ENCODE results near the gene PITPNB.
A peak's percentile ranks its signal among the peaks of the same experiment; 100 is the strongest.

The PITPNB gene

DNA sequence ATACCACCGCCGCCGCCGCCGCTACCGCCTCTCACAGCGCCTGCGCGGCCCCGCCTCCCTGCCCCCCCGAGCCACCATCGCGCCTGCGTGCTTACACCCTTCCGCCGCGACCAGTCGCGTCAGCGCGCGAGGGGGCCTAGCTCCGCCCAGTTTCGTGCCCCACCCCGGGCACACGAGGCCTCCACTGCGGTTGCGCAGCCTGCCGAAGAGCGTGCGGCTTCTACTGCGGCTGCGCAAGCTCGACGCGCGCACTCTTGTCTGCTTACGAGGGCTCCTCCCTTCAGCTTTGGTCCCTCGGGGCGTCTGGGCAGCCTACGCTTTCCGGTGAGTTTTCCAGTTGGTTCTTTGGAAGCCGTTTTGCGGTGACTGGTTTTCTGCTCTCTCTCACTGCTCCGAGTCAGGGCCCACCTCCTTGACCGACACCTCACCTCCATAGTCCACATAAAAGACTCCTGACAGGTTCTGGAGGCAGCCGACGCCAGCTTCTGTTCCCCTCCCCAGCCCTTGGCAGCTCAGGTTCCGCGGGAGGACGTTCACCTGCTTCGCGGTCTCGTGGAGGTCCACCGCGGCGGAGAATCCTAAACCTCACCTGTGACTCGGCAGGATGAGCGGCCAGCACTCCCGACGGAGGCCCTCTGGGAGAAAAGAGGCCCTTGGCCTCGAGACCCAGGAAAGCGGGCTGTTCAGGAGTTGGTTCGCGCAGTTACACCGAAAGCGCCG lies at the start of gene PITPNB:
TSS of gene PITPNB (minus strand) at position 35 of the 720 bp plus-strand sequence. CDS start 65 bp downstream, outside the sequence.
- DNase-seq: peak; percentile 98

DNA sequence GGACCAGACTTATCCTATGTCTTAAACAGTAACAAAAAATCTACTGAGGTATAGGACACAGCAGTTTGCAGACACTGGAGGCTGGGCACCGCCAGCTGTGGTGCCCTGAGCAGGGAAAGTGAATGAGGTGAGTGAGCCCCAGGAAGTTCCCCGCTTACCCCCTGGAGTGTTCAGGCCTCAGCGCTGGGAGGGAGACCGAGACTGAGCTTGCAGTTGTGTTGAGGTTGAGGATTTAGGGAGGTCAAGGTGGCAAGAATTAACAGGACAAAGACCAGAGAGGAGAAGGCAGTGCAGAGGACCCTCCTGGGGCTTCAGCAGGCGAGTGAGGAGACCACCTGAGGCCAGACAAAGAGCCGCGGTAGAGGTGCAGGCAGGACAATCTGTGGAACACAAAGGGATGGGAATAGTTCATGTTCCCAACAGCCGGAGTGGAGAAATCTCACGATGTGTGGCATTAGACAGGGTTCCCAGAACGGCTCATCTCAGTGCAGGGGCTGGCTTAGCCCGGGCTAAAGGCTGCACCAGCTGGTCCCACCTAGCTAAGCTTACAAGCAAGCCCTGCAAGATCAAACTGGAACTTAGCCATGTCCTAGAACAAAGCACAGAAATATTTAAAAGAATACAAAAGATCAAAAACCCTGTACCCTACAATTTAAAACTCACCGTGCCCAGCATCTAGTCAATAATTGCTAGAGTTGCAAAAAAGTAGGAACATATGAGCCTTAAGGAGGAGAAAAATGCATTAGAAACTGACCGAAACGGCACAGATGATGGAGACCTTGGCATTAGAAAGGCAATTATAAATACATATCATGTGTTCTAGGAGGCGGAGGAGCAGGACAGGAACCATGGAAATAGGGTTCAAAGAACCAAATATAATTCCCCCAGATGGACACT lies 47.4 kb upstream of the PITPNB start:
- no peak for DNase-seq

DNA sequence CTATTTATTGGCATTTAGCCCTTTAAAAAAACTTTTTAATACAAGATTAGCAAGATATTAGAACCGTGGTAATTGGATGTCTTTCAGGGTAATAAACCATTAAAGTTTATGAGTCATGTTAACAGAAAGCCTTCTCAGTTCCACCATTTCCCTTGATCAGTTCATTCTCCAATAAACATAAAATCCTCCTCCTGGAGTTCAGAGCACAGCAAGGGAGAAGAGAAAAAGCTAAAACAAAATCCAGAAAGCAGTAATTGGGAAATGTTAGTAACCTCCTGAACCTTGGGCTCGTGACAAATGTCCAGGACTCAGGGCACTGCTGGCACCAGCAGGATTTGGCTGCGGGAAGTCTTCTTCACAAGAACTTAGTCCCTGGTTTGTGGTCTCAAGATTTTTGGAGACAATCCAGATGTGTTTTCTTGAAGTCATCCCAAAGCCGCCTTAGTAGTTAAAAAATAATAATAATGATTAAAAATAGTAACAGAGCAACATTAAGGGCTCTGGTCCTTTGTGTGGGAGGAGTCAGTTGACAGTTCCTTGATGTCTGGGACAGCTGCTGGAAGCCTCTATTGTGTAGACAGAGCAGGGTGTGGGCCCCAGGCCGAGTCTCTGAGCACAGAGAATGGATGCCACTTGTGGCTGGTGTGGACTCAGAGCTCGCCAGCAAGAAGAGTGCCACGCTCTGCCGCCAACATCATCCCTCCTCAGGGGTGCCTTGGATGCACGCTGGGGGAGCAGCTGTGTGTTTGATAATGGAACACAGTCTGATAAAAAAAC lies 43.4 kb upstream of the PITPNB start:
- peak; percentile 22 for DNase-seq

DNA sequence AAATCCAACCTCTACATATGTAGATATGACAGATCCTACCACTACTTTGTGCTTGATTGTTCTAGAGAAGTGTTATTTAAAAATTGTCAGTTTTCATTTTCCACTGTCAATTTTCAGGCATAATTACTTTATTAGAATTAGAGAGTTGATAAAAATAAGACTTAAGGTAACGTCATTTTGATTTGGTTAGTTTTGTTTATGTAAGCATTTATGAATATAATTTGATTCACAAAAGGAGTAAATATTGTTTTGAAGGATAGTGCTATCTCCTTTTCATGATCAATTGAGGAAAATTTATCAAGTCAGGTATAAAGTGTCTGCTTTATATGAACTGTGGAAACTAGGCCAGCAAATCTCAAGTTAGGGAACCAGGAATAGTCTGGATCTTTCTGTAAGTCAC lies 42.6 kb upstream of the PITPNB start:
- DNase-seq: no peak

DNA sequence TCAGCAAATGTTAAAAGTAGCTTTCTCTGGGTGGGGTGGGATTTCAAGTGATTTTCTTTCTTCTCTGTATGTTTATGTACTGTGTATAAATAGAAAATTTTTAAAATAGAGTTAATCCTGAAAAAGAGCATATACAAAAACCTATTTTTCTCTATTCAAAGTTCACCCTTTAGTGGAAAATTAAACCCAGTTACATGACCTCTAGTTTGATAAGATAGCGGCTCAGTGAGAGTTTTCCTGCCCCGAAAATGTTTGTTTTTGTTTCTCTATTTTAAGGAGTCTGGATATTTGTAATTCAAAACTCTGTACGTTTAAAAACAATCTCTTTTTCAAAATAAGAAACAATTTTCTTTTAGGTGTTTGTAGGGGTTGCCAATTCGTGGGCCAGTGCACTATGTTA lies 42.1 kb upstream of the PITPNB start:
- DNase-seq: no peak

DNA sequence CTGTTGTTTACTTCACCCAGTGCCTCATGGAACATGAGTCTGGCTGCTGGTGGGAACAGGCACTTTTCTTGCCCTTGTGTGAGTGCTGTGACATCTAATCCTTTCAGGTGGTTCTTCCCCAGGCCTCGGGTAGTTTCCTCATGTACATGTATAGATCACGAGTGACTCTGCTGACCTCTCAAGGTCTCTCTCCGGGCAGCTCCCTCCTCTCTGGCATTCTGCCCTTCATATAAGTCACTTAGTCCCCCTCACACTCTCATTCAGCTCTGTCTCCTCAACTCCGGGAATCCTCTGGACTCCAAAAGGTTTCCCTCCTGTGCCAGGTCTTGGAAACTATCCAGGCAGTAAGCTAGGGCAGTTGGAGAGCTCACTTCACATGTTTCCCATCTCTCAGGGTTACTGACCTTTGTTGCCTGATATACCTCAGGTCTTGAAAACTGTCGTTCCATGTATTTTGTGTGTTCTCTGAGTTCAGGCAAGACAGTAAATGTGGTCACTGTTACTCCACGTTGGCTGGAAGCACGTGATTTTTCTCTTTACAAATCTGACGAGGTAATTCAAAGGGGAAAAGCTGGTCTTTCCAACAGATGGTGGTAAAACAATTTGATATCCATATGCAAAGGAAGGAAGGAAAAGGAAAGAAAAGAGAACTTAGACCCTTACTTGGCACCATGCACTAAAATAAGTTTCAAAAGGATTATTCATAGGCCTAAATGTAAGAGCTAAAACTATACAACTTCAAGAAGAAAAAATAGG lies 40.5 kb upstream of the PITPNB start:
- no peak for DNase-seq

DNA sequence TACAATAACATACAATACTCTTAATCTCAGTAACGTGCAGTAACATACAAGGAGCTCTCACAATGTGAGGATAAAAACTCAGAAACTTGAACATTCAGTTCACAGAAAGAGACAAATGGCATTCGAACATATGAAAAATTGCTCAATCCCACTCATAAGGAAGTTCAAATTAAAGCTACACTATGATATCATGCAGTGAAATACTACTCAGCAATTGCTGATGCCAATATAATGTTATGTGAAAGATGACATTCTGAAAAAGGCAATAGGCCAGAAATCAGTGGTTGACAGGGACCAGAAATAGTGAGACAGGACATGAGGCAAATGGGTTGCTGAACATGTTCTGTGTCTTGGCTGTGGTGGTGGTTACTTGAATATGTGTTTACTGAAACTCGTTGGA lies 33.7 kb upstream of the PITPNB start:
- DNase-seq: peak; percentile 30

DNA sequence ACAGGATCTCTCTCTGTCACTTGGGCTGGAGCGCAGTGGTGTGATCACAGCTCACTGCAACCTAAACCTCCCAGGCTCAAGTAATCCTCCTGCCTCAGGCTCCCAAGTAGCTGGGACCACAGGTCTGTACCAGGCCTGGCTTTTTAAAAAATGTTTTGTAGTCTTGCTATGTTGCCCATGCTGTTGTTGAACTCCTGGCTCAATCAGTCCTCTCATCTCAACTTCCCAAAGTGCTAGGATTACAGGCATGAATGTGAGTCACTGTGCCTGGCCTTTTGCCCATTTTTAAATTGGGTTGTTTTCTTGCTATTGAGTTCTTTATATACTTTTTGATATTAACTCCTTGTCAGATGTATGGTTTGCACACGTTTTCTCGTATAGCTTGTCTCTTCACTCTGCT lies 33.0 kb upstream of the PITPNB start:
- peak; percentile 75 for DNase-seq

DNA sequence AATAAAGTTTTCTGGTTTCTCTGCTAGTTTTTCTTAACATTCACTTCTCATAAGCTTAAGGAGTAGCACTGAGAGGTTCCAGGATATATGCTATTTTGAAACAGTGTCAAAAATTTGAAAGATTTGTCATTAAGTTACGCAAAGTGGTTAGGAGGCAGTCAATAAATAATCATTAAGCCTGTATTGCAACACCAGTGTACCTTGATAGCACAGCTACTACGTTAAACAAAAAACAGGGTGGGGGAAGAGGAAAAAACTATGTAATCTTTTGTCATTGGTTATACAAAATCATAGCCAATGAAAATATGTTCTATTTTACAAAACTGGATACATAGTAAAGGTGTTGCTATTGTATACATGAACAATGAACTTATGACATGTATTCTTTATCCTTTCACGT lies 30.4 kb upstream of the PITPNB start:
- no peak for DNase-seq

DNA sequence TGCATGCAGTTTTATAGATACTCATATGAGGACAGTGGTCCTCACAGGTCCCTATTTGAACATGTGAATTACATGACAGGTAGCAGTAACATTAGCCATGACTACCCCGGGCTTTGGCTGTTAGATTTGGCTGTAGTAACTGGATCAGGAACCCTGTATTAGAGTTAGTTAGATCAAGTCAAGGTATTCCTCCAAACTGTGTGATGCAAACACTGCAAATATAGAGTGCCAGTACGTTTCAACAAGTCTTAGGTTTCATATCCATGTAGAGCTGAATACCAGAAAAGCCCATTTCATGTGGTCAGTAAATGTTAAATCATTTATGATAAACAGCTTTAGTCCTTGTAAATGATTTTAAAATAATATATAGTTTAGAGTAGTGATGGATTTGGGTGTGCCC lies 29.5 kb upstream of the PITPNB start:
- DNase-seq: no peak

DNA sequence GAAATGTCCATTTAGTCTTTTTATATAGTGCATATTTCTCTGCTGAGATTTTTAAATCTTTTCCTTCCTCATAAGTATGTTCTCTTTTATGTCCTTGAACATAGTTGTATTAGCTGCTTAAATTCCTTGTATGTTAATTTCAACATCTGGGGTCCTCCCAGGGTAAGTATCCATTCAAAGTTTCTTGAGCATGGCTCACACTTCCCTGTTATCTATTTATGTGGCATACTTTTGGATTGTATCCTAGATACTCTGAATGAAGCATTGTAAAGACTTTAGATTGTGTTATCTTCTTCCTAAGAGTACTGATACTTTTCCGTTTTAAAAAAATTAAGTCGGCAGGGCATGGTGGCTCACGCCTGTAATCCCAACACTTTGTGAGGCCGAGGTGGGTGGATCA lies 28.4 kb upstream of the PITPNB start:
- no peak for DNase-seq

DNA sequence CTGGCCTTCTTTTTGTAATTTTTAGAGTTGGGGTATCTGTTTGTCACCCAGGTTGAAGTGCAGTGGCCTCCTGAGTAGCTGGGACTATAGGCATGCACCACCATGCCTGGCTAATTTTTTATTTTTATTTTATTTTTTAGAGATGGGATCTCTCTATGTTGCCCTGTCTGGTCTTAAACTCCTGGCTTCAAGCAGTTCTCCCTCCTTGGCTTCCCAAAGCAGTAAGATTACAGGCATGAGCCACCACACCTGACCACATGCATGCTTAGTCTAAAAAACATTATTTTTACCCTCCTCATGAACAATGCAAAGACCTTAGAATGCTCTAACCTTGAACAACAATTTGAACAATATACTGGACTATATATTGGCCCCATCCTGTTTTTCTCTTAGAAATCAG lies 22.1 kb upstream of the PITPNB start:
- DNase-seq: no peak

DNA sequence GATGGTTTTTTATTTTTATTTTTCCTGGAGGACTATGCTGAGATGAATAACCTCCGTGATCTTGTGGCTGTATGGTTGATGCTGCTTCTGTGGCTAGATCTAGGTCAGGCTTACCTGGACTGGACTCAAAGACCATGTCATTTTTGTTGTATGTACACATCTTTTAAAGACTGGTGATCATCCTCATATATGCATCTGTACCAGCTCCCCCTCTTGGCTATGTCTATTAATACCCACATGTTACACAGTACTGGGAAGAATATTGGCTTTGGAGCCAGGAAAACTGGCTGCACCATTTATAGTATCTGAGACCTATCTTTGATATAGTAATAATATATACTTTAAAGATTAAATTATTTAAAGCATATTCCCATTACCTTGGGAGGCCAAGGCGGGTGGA lies 18.4 kb upstream of the PITPNB start:
- no peak for DNase-seq

DNA sequence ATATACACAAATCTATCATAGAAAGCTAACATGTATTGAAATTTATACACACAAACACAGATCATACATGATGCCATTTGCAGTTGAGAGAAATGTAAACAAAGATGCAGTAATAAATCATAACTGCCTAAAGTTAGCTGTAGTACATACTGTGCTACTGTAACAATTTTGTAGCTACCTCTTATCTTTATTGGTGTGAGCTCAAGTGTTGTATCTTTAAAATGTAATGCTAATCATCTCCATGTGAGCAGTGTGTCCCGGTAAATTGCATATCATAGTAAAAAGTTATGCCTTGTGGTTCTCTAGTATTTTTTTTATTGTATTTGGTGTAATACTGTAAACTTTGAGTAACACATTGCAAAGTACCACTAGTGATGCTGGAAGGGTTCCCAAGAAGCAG lies 16.8 kb upstream of the PITPNB start:
- no peak for DNase-seq

DNA sequence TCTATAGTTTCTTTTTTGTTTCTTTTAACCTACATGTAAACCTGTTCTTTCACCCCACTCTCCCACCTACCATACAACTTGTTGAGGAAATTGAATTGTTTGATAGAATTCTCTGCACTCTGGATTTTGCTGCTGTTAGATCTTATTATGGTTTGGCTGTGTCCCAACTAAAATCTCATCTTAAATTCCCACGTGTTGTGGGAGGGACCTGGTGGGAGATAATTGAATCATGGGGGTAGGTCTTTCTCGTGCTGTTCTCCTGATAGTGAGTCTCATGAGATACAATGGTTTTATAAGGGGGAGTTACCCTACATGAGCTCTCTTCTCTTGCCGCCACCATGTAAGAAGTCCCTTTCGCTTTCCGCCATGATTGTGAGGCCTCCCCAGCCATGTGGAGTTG lies 15.0 kb upstream of the PITPNB start:
- DNase-seq: no peak

DNA sequence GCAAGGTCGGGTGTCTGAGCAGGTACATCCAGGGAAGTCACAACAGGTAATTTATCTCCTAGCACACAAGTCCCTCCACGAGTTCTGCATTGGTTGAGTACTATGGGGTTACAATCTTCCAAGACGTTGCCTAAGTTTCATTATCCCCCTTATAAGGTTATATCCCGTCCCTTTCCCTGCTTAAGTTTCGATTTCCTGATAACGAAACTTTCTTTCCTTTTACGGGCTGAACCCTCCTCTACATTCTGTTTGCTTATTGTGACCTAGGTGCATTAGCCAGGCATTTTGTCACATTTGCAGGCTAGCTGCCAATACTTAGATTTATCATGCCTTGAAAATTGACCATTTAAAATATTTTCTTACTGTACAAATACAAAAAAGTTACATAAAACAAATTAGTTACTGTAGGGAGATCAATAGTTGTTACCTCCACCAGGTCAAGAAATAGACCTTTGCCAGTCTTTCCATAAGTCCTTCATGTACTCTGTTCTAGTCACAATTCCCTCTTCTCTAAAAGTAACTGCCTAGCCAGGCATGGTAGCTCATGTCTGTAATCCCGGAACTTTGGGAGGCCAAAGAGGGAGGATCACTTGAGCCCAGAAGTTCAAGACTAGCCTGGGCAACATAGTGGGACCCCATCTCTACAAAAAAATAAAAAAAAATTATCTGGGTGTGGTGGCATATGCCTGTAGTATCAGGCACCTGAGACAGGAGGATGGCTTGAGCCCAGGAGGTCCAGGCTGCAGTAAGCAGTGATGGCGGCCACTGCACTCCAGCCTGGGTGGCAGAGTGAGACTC lies 14.3 kb upstream of the PITPNB start:
- no peak for DNase-seq

DNA sequence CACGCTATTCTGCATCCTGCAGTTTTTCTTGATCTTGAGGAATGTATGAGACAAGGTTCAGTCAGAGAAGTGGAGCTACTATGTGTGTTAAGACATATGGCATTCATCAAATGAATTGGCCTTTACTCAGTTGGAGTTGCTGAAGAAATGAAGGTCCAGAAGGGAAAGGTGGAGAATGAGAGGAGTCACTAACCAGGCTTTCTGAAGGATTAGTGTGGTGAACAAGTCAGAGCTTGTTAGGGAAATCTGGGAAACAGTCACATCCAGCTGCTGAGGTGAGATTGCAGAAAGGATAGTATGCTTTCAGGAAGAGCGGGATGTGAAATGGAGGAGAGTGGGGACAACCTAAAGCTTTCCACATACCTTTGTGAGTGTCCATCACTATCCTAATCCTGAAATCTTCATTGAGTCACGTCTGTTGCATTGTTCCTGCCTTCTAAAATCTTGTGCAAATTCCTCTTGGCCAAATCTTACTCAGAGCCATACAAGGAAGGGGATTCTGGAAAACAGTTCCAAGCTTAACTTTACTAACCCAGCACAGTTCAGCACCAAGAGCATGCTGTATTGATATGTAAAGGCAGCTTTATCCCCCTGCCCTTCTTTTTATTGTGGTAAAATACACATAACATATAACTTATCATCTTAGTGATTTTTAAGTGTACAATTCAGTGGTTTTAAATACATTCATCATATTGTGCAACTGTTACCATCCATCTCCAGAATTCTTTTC lies 11.4 kb upstream of the PITPNB start:
- DNase-seq: peak; percentile 44

DNA sequence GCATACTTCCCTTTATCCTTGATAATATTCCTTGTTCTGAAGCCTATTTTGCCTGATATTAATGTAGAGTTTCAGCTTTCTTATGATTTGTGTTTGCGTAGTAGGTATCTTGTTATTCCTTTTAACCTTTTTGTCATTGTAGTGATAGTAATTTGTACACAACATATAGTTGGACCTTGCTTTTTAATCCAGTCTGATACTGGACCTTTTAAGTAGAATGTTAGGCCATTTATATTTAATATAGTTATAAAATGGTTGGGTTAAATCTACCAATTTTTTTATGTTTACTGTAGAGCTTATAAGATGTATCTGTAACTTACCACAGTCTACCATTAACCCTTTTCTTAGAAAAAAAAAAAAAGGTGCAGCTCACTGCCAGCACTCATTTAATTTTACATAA lies 8.6 kb upstream of the PITPNB start:
- DNase-seq: no peak

DNA sequence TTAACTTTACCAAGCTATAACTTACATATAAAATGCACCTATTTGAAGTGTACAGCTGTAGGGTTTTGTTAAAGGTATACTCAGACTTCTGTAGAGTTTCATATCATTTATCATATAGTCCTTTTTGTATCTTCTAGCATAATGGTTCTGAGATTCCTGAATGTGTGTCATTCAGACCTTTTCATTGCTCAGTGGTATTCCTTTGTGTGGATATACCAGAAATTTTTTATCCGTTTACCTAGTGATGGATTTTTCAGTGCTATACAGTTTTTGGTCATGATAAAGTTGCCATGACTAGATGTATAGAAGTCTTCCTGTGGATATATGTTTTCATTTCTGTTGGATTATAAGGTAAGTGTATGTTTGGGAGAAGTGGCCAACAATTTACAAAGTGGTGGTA lies 6.3 kb upstream of the PITPNB start:
- no peak for DNase-seq

DNA sequence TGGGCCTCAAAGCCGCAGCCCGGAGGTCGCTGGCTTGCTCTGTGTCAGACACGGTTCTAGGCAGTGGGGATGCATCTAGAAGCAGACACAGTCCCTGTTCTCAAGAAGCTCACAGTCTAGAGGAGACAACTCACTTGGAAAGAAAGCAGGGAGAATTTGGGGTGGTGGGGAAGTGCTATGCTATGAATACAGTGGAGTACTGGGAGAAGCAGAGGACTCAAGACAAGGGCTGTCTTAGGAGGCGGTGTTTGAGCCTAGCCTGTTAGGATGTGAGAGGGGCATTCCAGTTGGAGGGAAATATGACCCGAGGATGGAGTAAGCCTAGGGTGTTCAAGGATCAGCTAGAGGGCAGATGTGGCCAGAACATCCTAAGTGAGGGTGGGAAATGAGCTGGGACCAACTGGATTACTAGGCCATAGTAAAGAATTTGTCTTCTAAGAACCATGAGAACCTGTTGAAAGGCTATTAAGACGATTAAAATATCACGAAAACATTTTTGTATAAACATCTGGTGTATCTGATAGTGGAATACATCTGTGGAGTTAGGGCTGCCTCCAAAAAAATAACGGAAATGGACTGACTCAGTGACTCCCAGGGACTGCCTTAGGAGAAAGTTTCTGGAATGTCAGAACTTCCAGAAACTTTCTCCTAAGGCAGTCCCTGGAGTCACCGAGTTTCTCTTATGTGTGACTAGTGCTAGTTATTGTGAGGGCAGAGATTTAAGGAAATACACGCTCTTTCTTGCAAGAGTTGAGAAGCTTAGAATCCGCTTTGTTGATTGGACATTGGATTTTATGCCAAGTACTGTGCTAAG lies 1.1 kb upstream of the PITPNB start:
- peak; percentile 77 for DNase-seq
